Nephron progenitor cell (in vitro differentiated cells): ENCODE results near the gene ARL8B.
"Not testable (repeated sequence)": the region's sequence is repeated elsewhere in the genome, so short reads cannot be mapped to it uniquely, and the experiment has no call there.

Experiments
- DNase-seq: peaks from one replicate; pipeline ENCODE4 v3.0.0; 2021
- H3K27ac Mint-ChIP-seq: 2 replicates; pipeline ENCODE4 v1.8.0; 2021; ENCODE audit warnings: mild to moderate bottlenecking, moderate library complexity, mixed read lengths
- H3K27me3 Mint-ChIP-seq: 2 replicates; pipeline ENCODE4 v1.8.0; 2021; ENCODE audit warnings: mild to moderate bottlenecking, low read depth, mixed read lengths; ENCODE audit not compliant: poor library complexity
- H3K36me3 Mint-ChIP-seq: 2 replicates; pipeline ENCODE4 v1.8.0; 2021; ENCODE audit warnings: low read depth, mixed read lengths
- H3K4me1 Mint-ChIP-seq: 2 replicates; pipeline ENCODE4 v1.8.0; 2021; ENCODE audit warnings: mixed read lengths
- H3K4me3 Mint-ChIP-seq: 2 replicates; pipeline ENCODE4 v1.8.0; 2021; ENCODE audit warnings: mild to moderate bottlenecking, moderate library complexity, mixed read lengths
- H3K9me3 Mint-ChIP-seq: 2 replicates; pipeline ENCODE4 v1.8.0; 2021; ENCODE audit warnings: mild to moderate bottlenecking, moderate library complexity, mixed read lengths
- CTCF ChIP-seq: fragments of 200-600 bp; sonication (generic); IDR thresholded peaks from 2 replicates; pipeline ENCODE4 v1.5.0; 2021; ENCODE audit warnings: antibody characterized with exemption

ARL8B gene

GRCh38 chr3:5122030-5122740 lies at the start of gene ARL8B:
Gene ARL8B (plus strand): TSS chr3:5122292. CDS start chr3:5122466, 174 bp downstream.
- Mint-ChIP-seq H3K4me3 (peak within 1 kb of the TSS; percentile 98), H3K4me1 (peaks cover 25% of the 10 kb centered on the region), H3K9me3 (no peaks in the 10 kb centered on the region), H3K36me3 (peaks cover 1% of the 10 kb centered on the region), H3K27me3 (no peaks in the 10 kb centered on the region), H3K27ac (peak within 1 kb of the TSS; percentile 98)
- peak; percentile 94 for TF ChIP-seq CTCF
- peak; percentile 92 for DNase-seq

- Mint-ChIP-seq H3K36me3 (no peaks in the 10 kb centered on the region), H3K27ac (no peak overlapping the region), H3K4me3 (no peak overlapping the region), H3K27me3 (peaks cover 35% of the 10 kb centered on the region), H3K9me3 (no peaks in the 10 kb centered on the region), H3K4me1 (peaks cover 9% of the 10 kb centered on the region)
- DNase-seq: no peak
- TF ChIP-seq CTCF: no peak
These were observed 48.6 kb upstream of the ARL8B start for GRCh38 chr3:5073374-5074085.

- no peak for DNase-seq
- Mint-ChIP-seq H3K9me3 (no peaks in the 10 kb centered on the region), H3K27me3 (peaks cover 20% of the 10 kb centered on the region), H3K36me3 (no peaks in the 10 kb centered on the region), H3K4me3 (no peak overlapping the region), H3K4me1 (peaks cover 20% of the 10 kb centered on the region), H3K27ac (no peak overlapping the region)
- TF ChIP-seq CTCF: no peak
These were observed 43.9 kb upstream of the ARL8B start for GRCh38 chr3:5078151-5078550.

- Mint-ChIP-seq H3K27ac (no peak overlapping the region), H3K4me3 (no peak overlapping the region), H3K9me3 (no peaks in the 10 kb centered on the region), H3K36me3 (no peaks in the 10 kb centered on the region), H3K27me3 (peaks cover 17% of the 10 kb centered on the region), H3K4me1 (peaks cover 20% of the 10 kb centered on the region)
- no peak for TF ChIP-seq CTCF
- no peak for DNase-seq
These were observed 42.3 kb upstream of the ARL8B start for GRCh38 chr3:5079761-5080160.

- no peak for DNase-seq
- Mint-ChIP-seq H3K27ac (no peak overlapping the region), H3K4me3 (no peak overlapping the region), H3K27me3 (peaks cover 14% of the 10 kb centered on the region), H3K9me3 (no peaks in the 10 kb centered on the region), H3K36me3 (no peaks in the 10 kb centered on the region), H3K4me1 (peaks cover 20% of the 10 kb centered on the region)
- no peak for TF ChIP-seq CTCF
These were observed 41.1 kb upstream of the ARL8B start for GRCh38 chr3:5080779-5081550.

- H3K36me3 Mint-ChIP-seq, H3K9me3 Mint-ChIP-seq, H3K4me3 Mint-ChIP-seq, H3K27ac Mint-ChIP-seq, DNase-seq: not testable (repeated sequence)
- Mint-ChIP-seq H3K27me3 (peaks cover 13% of the 10 kb centered on the region), H3K4me1 (peaks cover 20% of the 10 kb centered on the region)
These were observed 39.9 kb upstream of the ARL8B start for GRCh38 chr3:5081973-5082788.
